Duodenal mucosa (tissue), 2 donors: ENCODE results near the gene TIAM2.
"Not testable (repeated sequence)": the region's sequence is repeated elsewhere in the genome, so short reads cannot be mapped to it uniquely, and the experiment has no call there.

Experiments used
- H3K27ac ChIP-seq: one replicate; pipeline ENCODE4 v1.7.0; 2013; ENCODE audit warnings: low read depth, low read length
- H3K27me3 ChIP-seq, 2 donors: one replicate each; pipeline ENCODE4 v1.7.0; 2013; ENCODE audit warnings: low read length in 2 of 2, control low read depth in 1 of 2; ENCODE audit not compliant: insufficient read depth in 2 of 2, control insufficient read depth in 1 of 2
- H3K36me3 ChIP-seq, 2 donors: one replicate each; pipeline ENCODE4 v1.7.0; 2013; ENCODE audit warnings: low read length in 2 of 2, control low read depth in 1 of 2; ENCODE audit not compliant: insufficient read depth in 2 of 2, control insufficient read depth in 1 of 2
- H3K4me1 ChIP-seq, 2 donors: one replicate each; pipeline ENCODE4 v1.7.0; 2013; ENCODE audit warnings: low read length in 2 of 2, control low read depth in 1 of 2; ENCODE audit not compliant: insufficient read depth in 2 of 2, control insufficient read depth in 1 of 2
- H3K4me3 ChIP-seq, 2 donors: one replicate each; pipeline ENCODE4 v1.7.0; 2013; ENCODE audit warnings: low read length in 2 of 2, low read depth in 1 of 2
- H3K9ac ChIP-seq, 2 donors: one replicate each; pipeline ENCODE4 v1.7.0; 2013; ENCODE audit warnings: low read length in 2 of 2, low read depth in 1 of 2
- H3K9me3 ChIP-seq, 2 donors: one replicate each; pipeline ENCODE4 v1.7.0; 2013; ENCODE audit warnings: low read length in 2 of 2, control low read depth in 1 of 2; ENCODE audit not compliant: control insufficient read depth in 1 of 2

TIAM2 gene

DNA sequence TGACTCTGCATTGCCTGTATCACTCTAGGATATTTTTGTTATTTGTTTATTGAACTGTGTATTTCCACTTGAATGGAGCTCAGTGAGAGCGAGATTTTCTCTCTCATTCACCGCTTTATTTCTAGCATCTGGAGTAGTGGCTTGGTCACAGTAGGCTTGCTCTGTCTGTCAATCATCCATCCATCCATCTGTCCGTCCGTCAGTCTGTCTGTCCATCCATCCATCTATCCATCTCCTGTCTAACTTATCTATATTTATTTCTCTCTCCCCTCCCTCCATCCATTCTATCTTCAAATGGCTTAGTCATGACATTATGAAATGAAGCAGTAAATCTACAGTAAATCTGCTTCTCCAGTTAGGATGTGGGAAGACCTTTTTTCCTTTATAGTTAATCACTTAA, 94.6 kb downstream of the TIAM2 start:
- Histone ChIP-seq H3K36me3 (peaks cover 5 to 13% of the 10 kb centered on the region in 2 donors), H3K4me1 (peaks cover 12 to 14% of the 10 kb centered on the region in 2 donors), H3K4me3 (no peak overlapping the region), H3K9ac (no peak overlapping the region), H3K27me3 (no peaks in the 10 kb centered on the region), H3K27ac (no peak overlapping the region), H3K9me3 (no peaks in the 10 kb centered on the region)

DNA sequence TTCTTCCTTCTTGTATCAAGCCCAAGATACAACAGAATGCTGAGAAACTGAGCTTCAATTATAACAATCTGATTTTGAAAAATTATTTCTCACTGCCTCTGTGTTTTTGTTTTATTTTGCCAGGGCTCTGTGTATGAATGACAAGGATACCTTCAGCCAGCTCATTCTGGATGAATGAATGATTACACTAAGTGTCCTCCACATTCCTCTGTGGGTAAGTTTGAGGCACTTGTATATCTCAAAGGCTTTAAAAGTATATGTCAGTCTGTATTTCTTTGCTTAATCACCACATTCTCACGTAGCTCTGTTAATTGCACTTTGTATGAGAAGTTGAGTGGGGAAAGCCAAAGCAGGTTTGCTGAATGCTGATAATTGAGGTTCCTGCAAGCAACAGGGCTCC, 95.1 kb downstream of the TIAM2 start:
- no peak overlapping the region for H3K27ac ChIP-seq
- peaks cover 8 to 10% of the 10 kb centered on the region in 2 donors for H3K4me1 ChIP-seq
- H3K27me3 ChIP-seq = no peaks in the 10 kb centered on the region
- no peak overlapping the region for H3K9ac ChIP-seq
- H3K36me3 ChIP-seq = peaks cover 5 to 13% of the 10 kb centered on the region in 2 donors
- H3K4me3 ChIP-seq = no peak overlapping the region
- H3K9me3 ChIP-seq = no peaks in the 10 kb centered on the region

DNA sequence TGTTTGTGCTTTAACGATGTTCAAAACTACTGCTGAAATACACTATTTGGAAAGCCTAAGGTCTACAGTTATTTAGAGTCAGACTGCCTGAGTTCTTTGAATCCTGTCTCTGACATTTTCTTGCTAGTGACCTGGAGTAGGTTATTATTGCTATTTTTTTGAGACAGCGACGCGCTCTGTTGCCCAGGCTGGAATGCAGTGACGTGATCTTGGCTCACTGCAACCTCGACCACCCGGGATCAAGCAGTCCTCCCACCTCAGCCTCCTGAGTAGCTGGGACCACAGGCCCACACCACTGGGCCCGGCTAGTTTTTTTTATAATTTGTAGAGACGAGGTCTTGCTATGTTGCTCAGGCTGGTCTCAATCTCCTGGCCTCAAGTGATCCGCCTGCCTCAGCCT, 96.6 kb downstream of the TIAM2 start:
- H3K9me3 ChIP-seq = no peaks in the 10 kb centered on the region
- no peak overlapping the region for H3K9ac ChIP-seq
- H3K27ac ChIP-seq = no peak overlapping the region
- H3K4me3 ChIP-seq = no peak overlapping the region
- peaks cover 5 to 13% of the 10 kb centered on the region in 2 donors for H3K36me3 ChIP-seq
- no peaks in the 10 kb centered on the region for H3K4me1 ChIP-seq
- no peaks in the 10 kb centered on the region for H3K27me3 ChIP-seq

DNA sequence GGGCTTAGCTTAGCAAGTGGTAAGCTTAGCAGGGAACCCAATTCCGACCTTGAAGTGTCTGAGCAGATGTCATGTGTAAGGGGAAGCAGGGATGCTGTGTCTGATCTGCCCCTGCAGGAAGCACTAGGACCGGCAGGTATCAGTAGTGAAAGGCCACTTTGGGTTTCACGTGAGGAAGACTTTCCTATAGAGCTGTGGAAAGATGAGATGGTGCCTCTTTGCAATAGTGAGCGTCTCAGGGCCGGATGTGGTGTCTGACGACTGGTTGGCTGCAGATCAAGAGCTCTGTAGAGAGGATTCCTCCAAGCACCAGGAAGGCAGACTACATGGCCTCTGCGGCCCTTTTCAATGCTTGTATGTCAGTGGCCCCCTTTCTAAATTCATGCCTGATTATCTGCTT, 98.3 kb downstream of the TIAM2 start:
- no peak overlapping the region for H3K4me3 ChIP-seq
- no peak overlapping the region for H3K27ac ChIP-seq
- no peaks in the 10 kb centered on the region for H3K9me3 ChIP-seq
- H3K36me3 ChIP-seq = peaks cover 5 to 13% of the 10 kb centered on the region in 2 donors
- no peaks in the 10 kb centered on the region for H3K27me3 ChIP-seq
- H3K4me1 ChIP-seq = no peaks in the 10 kb centered on the region
- H3K9ac ChIP-seq = no peak overlapping the region

DNA sequence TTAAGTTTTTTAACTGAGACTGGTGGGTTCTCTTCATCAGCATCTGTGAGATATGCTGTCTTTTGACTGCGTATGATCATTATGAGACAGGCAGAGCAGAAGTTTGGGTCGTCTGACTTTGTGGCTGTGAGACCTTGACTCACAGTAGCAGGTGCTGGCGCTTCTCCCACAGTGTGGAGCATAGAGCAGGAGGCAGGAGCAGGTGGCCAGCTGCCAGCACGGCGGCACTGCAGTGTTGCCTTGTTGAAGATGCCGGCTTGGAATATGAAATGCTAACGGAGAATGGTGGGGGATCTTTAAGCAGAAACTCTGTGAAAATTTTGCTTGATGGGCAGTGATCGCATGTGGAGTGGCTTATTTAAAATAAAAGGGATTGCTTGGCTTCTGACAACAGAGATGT, 105.0 kb downstream of the TIAM2 start:
- Histone ChIP-seq H3K36me3 (no peaks in the 10 kb centered on the region), H3K27me3 (no peaks in the 10 kb centered on the region), H3K4me1 (no peaks in the 10 kb centered on the region), H3K9ac (no peak overlapping the region), H3K9me3 (no peaks in the 10 kb centered on the region), H3K27ac (no peak overlapping the region), H3K4me3 (no peak overlapping the region)

DNA sequence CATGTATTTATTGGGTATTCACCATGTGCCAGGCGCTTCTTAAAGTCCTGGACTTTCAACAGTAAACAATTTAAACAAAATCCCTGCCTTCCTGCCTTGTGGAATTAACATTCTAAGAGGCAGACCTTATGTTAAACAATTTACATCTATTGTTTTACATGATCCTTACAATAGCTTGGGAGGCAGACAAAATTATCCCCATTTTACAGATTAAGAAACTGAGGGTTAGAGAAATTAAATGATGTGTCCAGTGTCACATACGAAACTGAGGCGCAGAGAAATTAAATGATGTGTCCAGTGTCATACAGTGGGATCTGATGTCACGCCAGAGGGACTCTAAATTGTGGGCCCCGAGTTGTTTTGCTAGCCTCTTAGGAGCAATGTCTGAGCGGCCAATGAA, 105.5 kb downstream of the TIAM2 start:
- H3K27me3 ChIP-seq = no peaks in the 10 kb centered on the region
- H3K9ac ChIP-seq = no peak overlapping the region
- H3K9me3 ChIP-seq = no peaks in the 10 kb centered on the region
- H3K4me1 ChIP-seq = no peaks in the 10 kb centered on the region
- H3K27ac ChIP-seq = no peak overlapping the region
- H3K36me3 ChIP-seq = no peaks in the 10 kb centered on the region
- H3K4me3 ChIP-seq = no peak overlapping the region

DNA sequence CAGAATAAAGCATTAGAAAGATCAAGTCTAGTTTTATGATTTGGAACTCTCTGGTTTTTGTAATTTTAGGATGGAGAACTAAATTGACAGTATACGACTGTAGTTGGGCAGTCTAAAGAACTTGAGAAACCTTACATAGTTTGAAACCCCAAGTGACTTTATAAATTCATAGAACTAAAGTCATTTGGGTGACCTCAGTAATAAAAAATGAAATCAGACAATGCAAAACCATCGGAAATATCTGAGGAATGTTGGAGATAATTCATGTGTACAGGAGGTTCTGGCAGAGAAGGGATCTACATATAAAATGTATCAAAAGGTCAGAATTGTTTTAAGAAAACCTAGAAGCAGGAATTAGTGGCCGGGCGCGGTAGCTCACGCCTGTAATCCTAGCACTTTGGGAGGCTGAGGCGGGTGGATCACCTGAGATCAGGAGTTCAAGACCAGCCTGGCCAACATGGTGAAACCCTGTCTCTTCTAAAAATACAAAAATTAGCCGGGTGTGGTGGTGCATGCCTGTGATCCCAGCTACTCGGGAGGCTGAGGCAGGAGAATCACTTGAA, 108.0 kb downstream of the TIAM2 start:
- H3K4me1 ChIP-seq, H3K27me3 ChIP-seq, H3K9me3 ChIP-seq, H3K36me3 ChIP-seq, H3K4me3 ChIP-seq, H3K27ac ChIP-seq, H3K9ac ChIP-seq: not testable (repeated sequence)

DNA sequence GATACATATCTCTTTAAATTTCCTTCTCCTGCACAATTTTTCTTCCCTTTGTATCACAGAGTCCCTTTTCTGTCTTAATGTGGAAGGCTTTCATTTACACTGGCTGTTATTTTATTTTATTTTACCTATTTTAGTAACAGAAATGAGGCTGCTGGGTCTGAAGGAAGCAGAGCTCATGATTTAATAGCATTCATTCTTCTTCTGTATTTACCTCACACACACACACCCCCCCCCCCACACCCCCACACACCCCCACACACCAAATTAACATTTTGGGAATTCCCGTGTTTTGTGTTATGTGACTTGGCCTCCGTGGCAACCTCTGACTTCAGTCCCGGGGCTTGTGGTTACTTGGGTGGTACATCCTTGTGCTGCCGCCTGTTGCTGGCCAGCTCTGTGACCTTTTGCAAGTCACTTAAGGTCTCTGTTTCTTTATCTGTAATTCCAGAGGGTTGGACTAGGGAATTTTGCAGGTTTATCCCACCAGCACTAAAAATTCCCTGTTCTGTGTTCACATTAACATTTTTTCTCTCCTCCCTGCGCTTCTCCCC, 108.8 kb downstream of the TIAM2 start:
- Histone ChIP-seq H3K4me3 (no peak overlapping the region), H3K36me3 (no peaks in the 10 kb centered on the region), H3K9me3 (no peaks in the 10 kb centered on the region), H3K4me1 (no peaks in the 10 kb centered on the region), H3K9ac (no peak overlapping the region), H3K27me3 (no peaks in the 10 kb centered on the region), H3K27ac (no peak overlapping the region)

DNA sequence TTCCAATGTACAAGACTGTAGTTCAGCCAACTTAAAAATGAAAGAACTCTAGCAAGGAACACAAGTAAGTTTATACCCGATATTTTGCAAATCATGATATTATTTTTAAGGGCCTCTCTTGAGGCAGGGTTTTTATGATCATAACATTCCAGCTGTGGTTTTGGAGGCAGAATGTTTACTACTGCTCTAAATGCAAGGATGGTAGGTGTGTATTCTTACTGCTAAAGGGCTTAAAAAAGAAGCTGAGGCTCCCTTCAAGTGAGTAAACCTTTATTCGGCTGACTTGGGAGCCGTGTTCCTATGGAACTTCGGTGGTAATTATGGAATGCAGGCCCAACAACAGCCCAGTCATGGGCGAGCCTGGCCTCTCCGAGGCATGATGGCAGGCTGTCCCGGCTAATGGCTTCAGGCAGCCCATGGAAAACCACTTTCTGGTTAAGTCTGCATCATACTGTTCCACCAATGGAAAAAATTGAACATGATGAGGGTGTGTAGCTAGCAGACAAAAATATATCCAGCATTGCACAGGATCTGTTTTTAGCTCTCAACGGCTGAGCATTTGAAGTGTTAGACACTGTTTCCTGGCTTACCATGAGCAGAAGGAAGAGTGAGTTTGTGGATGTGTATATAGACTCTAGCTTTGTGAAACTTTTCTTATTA, 111.5 kb downstream of the TIAM2 start:
- no peaks in the 10 kb centered on the region for H3K4me1 ChIP-seq
- H3K9ac ChIP-seq = no peak overlapping the region
- no peak overlapping the region for H3K4me3 ChIP-seq
- H3K27ac ChIP-seq = no peak overlapping the region
- no peaks in the 10 kb centered on the region for H3K9me3 ChIP-seq
- no peaks in the 10 kb centered on the region for H3K27me3 ChIP-seq
- no peaks in the 10 kb centered on the region for H3K36me3 ChIP-seq

DNA sequence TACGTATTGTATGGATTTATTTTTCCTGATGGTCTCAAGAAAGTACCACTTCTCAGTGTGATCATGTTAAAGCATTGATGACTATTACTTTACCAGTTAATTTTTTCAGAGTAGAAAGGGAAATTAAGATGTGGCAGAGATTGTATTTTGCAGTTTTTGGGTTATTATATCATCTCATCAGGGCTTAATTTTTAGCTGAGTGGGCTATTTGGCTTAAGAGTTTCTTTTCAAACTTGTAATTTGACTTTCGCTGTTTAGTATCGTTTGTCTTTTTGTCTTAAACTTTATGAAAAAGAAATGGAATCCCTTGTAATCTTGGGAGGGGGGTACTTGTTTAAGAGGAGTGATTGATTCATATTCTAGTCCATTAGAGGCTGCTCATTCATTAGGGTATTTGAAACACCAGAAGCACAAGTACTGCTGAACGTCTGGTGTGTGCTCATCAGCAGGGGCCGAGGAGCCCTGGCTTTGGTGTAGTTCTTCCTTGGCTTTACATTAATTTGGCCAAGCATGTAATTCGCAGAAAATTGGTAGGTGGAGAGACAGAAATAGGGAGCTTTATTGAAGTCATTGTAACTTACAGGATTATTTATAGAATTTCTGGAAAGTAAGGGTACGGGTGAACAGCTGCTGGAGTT, 112.4 kb downstream of the TIAM2 start:
- Histone ChIP-seq H3K4me1 (no peaks in the 10 kb centered on the region), H3K36me3 (no peaks in the 10 kb centered on the region), H3K9ac (no peak overlapping the region), H3K9me3 (no peaks in the 10 kb centered on the region), H3K27me3 (no peaks in the 10 kb centered on the region), H3K27ac (no peak overlapping the region), H3K4me3 (no peak overlapping the region)
